DMS79 treated with DMSO at 0.1 percent for 48 hours (cell line): Measurements from ENCODE around the gene NEURL4.

ENCODE experiments used
- DNase-seq: peaks from one replicate; lab custom pipeline; 2025; lab: John Stamatoyannopoulos, UW

NEURL4 gene

DNA sequence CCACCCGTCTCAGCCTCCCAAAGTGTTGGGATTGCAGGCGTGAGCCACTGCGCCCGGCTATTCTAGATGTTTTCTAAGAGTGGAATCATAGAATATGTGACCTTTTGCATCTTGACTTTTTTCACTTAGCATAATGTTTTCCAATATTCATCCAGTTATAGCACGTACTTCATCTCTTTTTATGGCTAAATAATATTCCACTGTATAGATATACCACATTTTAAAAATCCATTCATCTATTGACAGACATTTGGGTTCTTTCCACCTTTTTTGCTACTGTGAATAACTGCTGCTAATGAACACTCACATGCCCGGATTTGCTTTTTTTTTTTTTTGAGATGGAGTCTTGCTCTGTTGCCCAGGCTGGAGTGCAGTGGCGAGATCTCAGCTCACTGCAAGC lies 25.0 kb downstream of the NEURL4 start:
- no peak for DNase-seq

- peak; percentile 49 for DNase-seq
Observed at GRCh38 chr17:7296189-7296861, 32.8 kb downstream of the NEURL4 start.

DNA sequence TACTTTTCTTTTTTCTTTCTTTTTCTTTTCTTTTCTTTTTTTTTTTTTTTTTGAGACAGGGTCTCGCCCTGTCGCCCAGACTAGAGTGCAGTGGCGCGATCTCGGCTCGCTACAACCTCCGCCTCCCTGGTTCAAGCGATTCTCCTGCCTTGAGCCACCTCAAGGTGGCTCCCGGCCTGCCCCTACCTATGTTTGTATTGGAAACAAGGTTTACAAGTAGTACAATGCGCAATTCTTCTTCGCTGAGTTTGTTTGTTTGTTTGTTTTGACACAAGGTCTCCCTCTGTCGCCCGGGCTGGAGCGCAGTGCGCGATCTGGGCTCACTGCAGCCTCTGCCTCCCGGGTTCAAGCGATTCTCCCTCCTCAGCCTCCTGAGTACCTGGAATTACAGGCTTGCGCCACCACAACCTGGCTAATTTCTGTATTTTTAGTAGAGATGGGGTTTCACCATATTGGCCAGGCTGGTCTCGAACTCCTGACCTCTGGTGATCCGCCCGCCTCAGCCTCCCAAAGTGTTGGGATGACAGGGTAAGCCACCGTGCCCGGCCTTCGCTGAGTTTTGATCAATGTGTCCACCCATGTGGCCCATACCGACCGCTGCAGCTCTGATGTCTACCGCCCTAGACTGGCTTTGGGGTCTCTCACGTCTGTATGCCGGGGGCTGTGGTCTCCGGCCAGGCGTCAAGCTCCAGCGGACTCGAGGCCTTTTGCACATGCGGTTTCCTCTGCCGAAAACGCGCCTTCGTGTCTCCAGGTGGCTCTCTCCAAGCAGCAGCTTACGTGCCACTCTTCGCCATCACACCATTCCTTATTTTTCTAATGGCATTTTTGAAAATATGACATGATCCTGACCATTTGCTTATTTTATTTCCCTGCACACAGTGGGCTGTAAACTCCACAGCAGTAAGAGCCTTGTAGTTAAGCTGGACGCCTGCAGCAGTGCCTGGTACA lies 33.6 kb downstream of the NEURL4 start:
- no peak for DNase-seq

DNA sequence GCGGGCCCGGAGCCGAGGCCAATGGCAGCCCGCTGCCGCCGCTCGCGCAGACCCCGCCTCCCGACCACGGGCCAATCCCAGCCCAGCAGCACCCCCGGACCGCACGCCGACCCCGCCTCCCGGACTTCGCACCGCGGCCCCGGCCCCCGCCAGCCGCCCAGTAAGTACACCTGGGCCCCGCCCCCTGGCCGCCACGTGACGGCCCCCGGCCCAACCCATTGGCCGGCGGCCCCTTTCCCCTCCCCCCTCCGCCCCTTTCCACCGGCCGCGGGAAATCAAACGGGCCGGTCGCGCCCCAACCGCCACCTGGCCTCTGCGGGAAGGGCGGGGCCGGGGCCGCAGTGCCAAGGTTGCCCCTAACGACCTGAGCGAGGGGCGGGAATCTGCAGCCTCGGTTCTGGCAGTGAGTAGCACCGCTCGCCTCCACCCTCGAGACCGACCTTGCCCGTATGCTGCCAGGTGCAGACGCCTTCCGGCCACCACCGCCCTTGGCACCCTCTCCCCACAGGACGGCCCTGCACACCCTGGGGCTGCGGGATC lies 34.5 kb downstream of the NEURL4 start, which contains the start of gene YBX2:
Gene YBX2 (minus strand): TSS at position 26 of the 540 bp plus-strand sequence. CDS start 139 bp downstream, outside the sequence.
- peak; percentile 85 for DNase-seq

- DNase-seq, result no peak
Observed at GRCh38 chr17:7293816-7294613, 35.1 kb downstream of the NEURL4 start.

- no peak for DNase-seq
Observed at GRCh38 chr17:7293159-7293558, 36.0 kb downstream of the NEURL4 start.

DNA sequence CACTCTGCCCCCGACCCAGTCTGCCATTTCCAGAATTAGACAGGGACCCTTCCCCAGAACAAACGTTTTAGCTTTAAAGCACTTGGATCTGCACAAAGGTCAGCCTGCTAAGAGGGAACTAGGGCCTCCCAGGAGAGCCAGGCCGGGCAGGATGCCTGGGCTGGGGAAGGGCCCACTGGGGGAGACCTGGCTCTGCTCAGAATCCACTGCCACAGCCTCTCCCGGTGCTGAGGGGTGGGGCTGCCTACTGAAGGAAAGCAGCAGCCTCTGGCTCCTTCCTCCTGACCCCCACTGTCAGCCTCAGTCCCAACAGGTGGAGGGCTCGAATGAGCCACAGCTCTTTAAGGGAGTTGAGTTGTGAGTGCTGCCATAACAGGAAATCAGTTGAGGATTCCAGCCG lies 36.4 kb downstream of the NEURL4 start:
- no peak for DNase-seq

- no peak for DNase-seq
Observed at GRCh38 chr17:7292194-7292593, 36.9 kb downstream of the NEURL4 start.

- DNase-seq, result no peak
Observed at GRCh38 chr17:7290685-7291084, 38.5 kb downstream of the NEURL4 start.

- DNase-seq, result no peak
Observed at GRCh38 chr17:7290166-7290565, 39.0 kb downstream of the NEURL4 start.

DNA sequence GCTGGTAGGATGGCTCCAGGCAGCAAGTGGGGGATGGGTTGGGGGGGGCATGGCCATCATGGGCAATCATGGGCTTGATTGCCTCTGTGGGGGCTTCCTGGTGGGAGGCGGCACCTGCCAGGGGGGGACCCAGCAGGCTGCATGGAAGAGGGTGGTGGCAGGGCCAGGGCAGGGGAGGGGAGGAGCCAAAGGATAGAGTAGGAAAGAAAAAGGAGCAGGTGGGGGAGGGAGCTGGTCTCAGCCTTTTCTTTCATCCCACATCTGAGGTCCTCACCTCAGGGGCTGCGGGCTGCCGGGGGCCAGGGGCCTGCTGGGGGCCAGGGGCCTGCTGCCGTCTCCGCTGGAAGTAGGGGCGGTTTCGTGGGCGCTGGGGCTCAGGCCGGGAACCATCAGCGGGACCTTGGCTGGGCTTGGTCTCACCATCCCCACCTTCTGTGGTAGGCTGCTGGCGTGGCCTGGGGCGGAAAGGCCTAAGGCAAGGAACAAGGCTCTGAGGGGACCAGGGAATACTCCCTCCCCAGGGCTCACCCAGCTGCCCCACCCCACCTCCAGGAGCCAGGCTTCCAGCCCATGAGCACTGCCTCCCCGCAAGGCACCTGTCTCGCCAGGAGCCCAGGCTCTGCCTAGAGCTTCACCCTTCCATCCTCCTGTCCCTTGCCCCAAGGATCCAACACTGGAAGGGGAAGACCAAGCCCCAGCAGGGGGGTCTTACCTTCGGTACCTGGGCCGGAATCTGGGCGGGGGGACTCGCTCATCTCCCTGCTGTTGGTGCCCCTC lies 39.7 kb downstream of the NEURL4 start:
- no peak for DNase-seq

DNA sequence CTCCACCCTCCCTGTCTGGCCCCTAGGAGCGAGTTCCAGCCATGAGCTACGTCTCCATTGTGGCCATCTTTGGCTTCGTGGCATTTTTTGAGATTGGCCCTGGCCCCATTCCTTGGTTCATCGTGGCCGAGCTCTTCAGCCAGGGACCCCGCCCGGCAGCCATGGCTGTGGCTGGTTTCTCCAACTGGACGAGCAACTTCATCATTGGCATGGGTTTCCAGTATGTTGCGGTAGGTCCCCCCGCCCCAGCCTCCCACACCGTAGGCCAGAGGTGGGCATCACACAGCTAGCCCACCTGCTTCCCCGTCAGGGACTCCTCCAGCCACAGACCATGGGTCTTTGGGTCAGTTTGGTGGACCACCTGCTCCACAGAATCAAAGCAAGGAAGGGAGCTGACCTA lies 43.5 kb downstream of the NEURL4 start:
- DNase-seq, result no peak

- DNase-seq, result no peak
Observed at GRCh38 chr17:7284911-7285310, 44.2 kb downstream of the NEURL4 start.

DNA sequence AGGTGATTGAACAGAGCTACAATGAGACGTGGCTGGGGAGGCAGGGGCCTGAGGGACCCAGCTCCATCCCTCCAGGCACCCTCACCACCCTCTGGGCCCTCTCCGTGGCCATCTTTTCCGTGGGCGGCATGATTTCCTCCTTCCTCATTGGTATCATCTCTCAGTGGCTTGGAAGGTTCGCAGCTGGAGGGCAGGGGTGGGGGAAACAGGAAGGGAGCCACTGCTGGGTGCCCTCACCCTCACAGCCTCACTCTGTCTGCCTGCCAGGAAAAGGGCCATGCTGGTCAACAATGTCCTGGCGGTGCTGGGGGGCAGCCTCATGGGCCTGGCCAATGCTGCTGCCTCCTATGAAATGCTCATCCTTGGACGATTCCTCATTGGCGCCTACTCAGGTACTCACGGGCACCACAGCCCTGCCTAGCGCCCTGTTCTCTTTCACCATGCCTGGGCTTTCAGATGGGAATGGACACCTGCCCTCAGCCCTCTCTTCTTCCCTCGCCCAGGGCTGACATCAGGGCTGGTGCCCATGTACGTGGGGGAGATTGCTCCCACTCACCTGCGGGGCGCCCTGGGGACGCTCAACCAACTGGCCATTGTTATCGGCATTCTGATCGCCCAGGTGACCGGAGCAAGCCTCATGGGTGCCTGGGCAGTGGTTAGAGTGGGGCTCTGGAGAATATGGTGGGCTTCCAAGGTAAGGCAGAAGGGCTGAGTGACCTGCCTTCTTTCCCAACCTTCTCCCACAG lies 45.5 kb downstream of the NEURL4 start:
- no peak for DNase-seq

- no peak for DNase-seq
Observed at GRCh38 chr17:7282752-7283321, 46.3 kb downstream of the NEURL4 start.

DNA sequence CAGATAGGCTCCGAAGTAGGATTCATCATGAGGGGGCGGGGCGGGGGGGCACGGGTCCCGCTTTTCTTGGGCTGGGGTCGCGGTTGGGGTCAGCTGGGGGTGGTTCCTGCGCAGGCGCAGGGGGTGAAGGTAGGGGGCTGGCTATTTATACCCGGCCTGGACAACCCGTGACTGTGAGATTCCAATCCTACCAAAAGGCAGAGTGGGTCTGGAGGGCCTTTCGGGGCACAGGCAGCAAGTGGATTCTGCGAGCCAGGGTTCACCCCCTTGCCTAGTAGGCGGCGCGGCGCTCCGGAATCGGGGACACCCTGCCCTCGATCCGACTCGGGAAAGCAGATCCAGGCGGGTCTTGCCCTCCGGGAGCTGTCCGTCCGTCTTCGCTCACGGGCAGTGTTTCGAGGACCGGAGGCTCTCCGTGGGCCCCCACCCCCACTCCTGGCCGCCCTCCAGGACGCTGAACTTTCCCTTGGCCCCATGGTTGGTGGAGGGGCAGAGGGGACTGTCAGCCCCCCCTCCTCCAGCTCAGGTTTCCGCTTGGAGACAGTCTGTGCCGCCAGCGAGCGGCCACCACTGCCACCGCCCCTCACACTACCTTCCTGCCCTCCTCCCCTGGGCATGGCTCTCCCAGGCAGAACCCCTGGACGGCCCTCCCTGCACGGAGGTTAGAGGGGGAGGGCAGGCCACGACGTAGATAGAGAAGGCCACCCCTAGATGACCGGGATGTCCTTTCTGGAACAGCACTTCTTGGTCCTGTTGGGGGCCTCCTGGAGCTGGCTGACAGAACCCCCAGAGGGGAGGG lies 47.0 kb downstream of the NEURL4 start:
- DNase-seq, result no peak

GRCh38 chr17:7281074-7281952 lies 47.8 kb downstream of the NEURL4 start, which contains the start of gene SLC2A4:
SLC2A4 (plus strand) TSS chr17:7281718; CDS start chr17:7281935, 217 bp downstream.
- peak; percentile 36 for DNase-seq

DNA sequence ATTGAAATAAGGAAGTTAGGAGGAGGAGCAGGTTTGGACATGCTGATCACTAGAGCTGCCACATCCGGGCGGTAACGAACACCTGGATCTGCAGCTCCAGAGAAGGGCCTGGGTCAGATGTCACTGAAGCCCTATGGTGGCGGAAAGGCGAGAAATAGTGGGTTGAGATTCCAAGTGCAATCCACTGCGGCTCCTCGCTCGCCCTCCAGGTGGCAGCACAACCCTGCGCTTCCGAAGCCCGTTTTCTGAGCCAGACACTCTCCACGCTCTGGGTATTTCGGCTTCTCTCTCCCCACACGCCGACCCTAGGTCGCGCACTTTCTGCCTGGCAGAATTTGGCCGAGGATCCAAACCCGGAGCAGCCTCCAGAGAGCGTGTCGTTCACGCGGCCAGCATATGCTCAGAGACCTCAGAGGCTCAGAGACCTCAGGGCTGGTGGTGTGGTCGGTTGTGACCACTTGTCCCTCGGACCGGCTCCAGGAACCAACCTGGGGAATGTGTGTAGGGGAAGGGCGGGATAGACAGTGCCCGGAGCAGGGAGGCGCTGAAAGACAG lies 48.5 kb downstream of the NEURL4 start:
- peak; percentile 81 for DNase-seq
